Measurements from ENCODE around the gene C1QTNF6.

Gene C1QTNF6

GRCh38 chr22:37179622-37180420, 8.2 kb downstream of the C1QTNF6 start:
- Histone ChIP-seq H3K27me3 (ENCODE audit: control insufficient read depth, insufficient read depth, low read length) (no peaks in the 10 kb centered on the region), H3K4me1 (ENCODE audit: control insufficient read depth, insufficient read depth, low read length) (peaks cover 7% of the 10 kb centered on the region; the same call in 1 of the 2 replicates), H3K27ac (ENCODE audit: low read depth, low read length) (no peak overlapping the region), H3K9ac (ENCODE audit: low read length) (no peak overlapping the region), H3K36me3 (ENCODE audit: control insufficient read depth, insufficient read depth, low read length) (no peaks in the 10 kb centered on the region), H3K9me3 (ENCODE audit: control insufficient read depth, insufficient read depth, low read depth, low read length) (no peaks in the 10 kb centered on the region), H3K4me3 (ENCODE audit: low read depth, low read length) (no peak overlapping the region)

DNA sequence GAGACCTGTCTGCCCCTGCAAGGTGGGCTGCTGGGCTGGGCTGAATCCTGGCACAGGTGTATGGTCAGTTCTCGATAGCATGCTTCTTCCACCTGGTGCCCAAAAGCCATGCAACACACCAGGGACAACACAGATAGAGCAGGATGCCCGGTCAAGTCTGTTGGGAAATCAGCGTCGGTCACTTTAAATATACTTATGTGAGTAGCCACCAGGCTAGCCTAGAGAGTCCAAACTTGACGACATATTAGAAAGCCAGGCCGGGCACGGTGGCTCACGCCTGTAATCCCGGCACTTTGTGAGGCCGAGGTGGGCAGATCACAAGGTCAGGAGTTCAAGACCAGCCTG, 8.9 kb downstream of the C1QTNF6 start:
- Histone ChIP-seq H3K36me3 (ENCODE audit: control insufficient read depth, insufficient read depth, low read length) (no peaks in the 10 kb centered on the region), H3K27me3 (ENCODE audit: control insufficient read depth, insufficient read depth, low read length) (no peaks in the 10 kb centered on the region; the same call in 1 of the 2 replicates), H3K9ac (ENCODE audit: low read length) (no peak overlapping the region), H3K4me1 (ENCODE audit: control insufficient read depth, insufficient read depth, low read length) (peaks cover 7% of the 10 kb centered on the region; the same call in 1 of the 2 replicates), H3K4me3 (ENCODE audit: low read depth, low read length) (no peak overlapping the region), H3K27ac (ENCODE audit: low read depth, low read length) (no peak overlapping the region), H3K9me3 (ENCODE audit: control insufficient read depth, insufficient read depth, low read depth, low read length) (no peaks in the 10 kb centered on the region)

- no peaks in the 10 kb centered on the region for H3K9me3 ChIP-seq (ENCODE audit: control insufficient read depth, insufficient read depth, low read depth, low read length)
- no peak overlapping the region for H3K27ac ChIP-seq (ENCODE audit: low read depth, low read length)
- H3K4me3 ChIP-seq (ENCODE audit: low read depth, low read length), result no peak overlapping the region
- no peaks in the 10 kb centered on the region for H3K36me3 ChIP-seq (ENCODE audit: control insufficient read depth, insufficient read depth, low read length)
- H3K27me3 ChIP-seq (ENCODE audit: control insufficient read depth, insufficient read depth, low read length), result no peaks in the 10 kb centered on the region; the same call in 1 of the 2 replicates
- H3K9ac ChIP-seq (ENCODE audit: low read length), result no peak overlapping the region
- H3K4me1 ChIP-seq (ENCODE audit: control insufficient read depth, insufficient read depth, low read length), result peaks cover 3% of the 10 kb centered on the region; the same call in 1 of the 2 replicates
These were observed 9.5 kb downstream of the C1QTNF6 start for GRCh38 chr22:37178350-37179125.

GRCh38 chr22:37177755-37178154, 10.3 kb downstream of the C1QTNF6 start:
- Histone ChIP-seq H3K9ac (ENCODE audit: low read length) (no peak overlapping the region), H3K4me3 (ENCODE audit: low read depth, low read length) (no peak overlapping the region), H3K4me1 (ENCODE audit: control insufficient read depth, insufficient read depth, low read length) (peaks cover 3% of the 10 kb centered on the region; the same call in 1 of the 2 replicates), H3K36me3 (ENCODE audit: control insufficient read depth, insufficient read depth, low read length) (no peaks in the 10 kb centered on the region), H3K9me3 (ENCODE audit: control insufficient read depth, insufficient read depth, low read depth, low read length) (no peaks in the 10 kb centered on the region), H3K27ac (ENCODE audit: low read depth, low read length) (no peak overlapping the region), H3K27me3 (ENCODE audit: control insufficient read depth, insufficient read depth, low read length) (no peaks in the 10 kb centered on the region; the same call in 1 of the 2 replicates)

DNA sequence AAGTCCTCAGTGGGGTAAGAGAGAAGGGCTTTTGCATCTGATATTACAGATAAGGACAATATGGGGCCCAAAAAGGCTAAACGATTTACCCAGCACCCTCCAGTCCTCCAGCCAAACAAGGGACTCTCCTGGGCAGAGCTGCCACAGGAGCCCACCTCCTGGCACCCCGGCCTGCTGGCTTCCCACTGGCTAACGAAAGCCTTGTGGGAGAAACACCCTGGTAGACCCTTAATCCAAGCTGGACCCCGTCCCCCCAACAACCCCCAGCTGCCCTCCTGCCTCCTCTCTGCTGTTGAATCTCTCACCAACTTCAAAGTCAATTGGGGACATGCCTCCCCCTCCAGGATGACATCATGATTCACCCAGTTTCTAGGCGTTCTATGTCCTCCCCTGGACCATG, 10.8 kb downstream of the C1QTNF6 start:
- H3K9ac ChIP-seq (ENCODE audit: low read length), result no peak overlapping the region
- no peaks in the 10 kb centered on the region; the same call in 1 of the 2 replicates for H3K27me3 ChIP-seq (ENCODE audit: control insufficient read depth, insufficient read depth, low read length)

GRCh38 chr22:37176464-37177061, 11.5 kb downstream of the C1QTNF6 start:
- H3K27ac ChIP-seq (ENCODE audit: low read depth, low read length), result no peak overlapping the region
- no peak overlapping the region for H3K4me3 ChIP-seq (ENCODE audit: low read depth, low read length)

More for the DNA sequence above, 10.8 kb downstream of the C1QTNF6 start:
- Histone ChIP-seq H3K27ac (ENCODE audit: low read depth, low read length) (no peak overlapping the region), H3K36me3 (ENCODE audit: control insufficient read depth, insufficient read depth, low read length) (no peaks in the 10 kb centered on the region), H3K4me1 (ENCODE audit: control insufficient read depth, insufficient read depth, low read length) (peaks cover 3% of the 10 kb centered on the region; the same call in 1 of the 2 replicates), H3K9me3 (ENCODE audit: control insufficient read depth, insufficient read depth, low read depth, low read length) (no peaks in the 10 kb centered on the region), H3K4me3 (ENCODE audit: low read depth, low read length) (no peak overlapping the region)

DNA sequence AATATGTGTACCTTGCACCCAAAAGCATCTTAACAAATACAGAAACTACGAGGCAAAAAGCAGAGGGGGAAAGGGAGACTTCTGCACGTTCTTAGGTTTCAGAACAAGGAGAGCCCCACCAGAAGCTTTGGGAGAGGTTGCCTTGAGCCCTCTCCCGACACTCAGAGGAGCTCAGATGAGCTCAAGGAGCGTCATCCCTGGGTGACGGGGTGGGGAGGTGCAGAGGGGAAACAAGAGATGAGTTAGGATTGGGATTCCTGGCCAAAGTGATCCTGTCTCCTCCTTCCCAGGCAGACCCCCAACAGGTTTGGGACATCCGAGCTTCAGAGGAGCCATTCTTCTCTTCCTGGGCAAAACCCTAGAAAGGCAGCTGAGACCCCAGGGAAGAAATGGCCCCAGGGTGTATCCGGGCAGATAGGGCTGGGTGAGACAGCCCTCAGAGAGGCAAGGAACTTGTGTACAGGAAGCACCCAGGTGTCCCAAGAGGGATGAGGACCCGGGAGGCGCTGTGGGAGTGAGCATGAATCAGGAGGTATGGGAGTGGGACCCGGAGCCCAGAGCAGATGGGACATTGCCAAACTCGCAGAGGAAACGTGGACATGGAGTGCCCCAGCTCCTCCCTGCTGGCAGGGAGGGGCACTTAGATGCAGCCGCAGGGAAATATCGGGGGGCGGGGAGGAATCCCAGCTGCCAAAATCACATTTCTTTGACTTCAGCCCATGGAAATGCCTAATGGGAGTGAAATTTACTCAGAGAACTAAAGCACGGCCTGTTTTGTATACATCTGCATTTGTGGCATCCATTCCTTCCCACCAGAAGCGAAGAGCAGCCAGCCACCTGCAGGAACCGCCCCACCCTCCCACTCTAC, 12.4 kb downstream of the C1QTNF6 start:
- Histone ChIP-seq H3K4me3 (ENCODE audit: low read depth, low read length) (no peak overlapping the region), H3K4me1 (ENCODE audit: control insufficient read depth, insufficient read depth, low read length) (peaks cover 8% of the 10 kb centered on the region; the same call in 1 of the 2 replicates), H3K27me3 (ENCODE audit: control insufficient read depth, insufficient read depth, low read length) (no peaks in the 10 kb centered on the region; the same call in 1 of the 2 replicates), H3K36me3 (ENCODE audit: control insufficient read depth, insufficient read depth, low read length) (no peaks in the 10 kb centered on the region), H3K9me3 (ENCODE audit: control insufficient read depth, insufficient read depth, low read depth, low read length) (no peaks in the 10 kb centered on the region), H3K27ac (ENCODE audit: low read depth, low read length) (no peak overlapping the region), H3K9ac (ENCODE audit: low read length) (no peak overlapping the region)

More at GRCh38 chr22:37176464-37177061, 11.5 kb downstream of the C1QTNF6 start:
- Histone ChIP-seq H3K27me3 (ENCODE audit: control insufficient read depth, insufficient read depth, low read length) (no peaks in the 10 kb centered on the region; the same call in 1 of the 2 replicates), H3K36me3 (ENCODE audit: control insufficient read depth, insufficient read depth, low read length) (no peaks in the 10 kb centered on the region), H3K4me1 (ENCODE audit: control insufficient read depth, insufficient read depth, low read length) (peaks cover 7% of the 10 kb centered on the region; the same call in 1 of the 2 replicates), H3K9ac (ENCODE audit: low read length) (no peak overlapping the region), H3K9me3 (ENCODE audit: control insufficient read depth, insufficient read depth, low read depth, low read length) (no peaks in the 10 kb centered on the region)

DNA sequence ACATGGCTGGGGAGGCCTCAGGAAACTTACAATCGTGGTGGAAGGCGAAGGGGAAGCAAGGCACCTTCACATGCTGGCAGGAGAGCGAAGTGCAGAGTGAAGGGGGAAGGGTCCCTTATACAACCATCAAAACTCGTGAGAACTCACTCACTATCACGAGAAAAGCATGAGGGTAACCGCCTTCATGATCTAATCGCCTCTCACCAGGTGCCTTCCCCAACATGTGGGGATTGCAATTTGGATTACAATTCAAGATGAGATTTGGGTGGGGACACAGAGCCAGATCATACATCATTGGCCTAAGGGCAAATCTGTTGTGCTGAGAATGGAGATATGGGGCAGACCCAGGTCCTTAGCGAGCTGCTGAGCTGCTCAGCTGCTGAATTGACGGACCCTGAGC, 13.1 kb downstream of the C1QTNF6 start:
- H3K27ac ChIP-seq (ENCODE audit: low read depth, low read length), result no peak overlapping the region
- no peaks in the 10 kb centered on the region for H3K9me3 ChIP-seq (ENCODE audit: control insufficient read depth, insufficient read depth, low read depth, low read length)
- no peak overlapping the region for H3K4me3 ChIP-seq (ENCODE audit: low read depth, low read length)
- H3K9ac ChIP-seq (ENCODE audit: low read length), result no peak overlapping the region
- H3K27me3 ChIP-seq (ENCODE audit: control insufficient read depth, insufficient read depth, low read length), result no peaks in the 10 kb centered on the region; the same call in 1 of the 2 replicates
- no peaks in the 10 kb centered on the region for H3K36me3 ChIP-seq (ENCODE audit: control insufficient read depth, insufficient read depth, low read length)
- H3K4me1 ChIP-seq (ENCODE audit: control insufficient read depth, insufficient read depth, low read length), result peaks cover 8% of the 10 kb centered on the region; the same call in 1 of the 2 replicates

GRCh38 chr22:37173709-37174108, 14.3 kb downstream of the C1QTNF6 start:
- Histone ChIP-seq H3K36me3 (ENCODE audit: control insufficient read depth, insufficient read depth, low read length) (no peaks in the 10 kb centered on the region), H3K4me3 (ENCODE audit: low read depth, low read length) (no peak overlapping the region), H3K9me3 (ENCODE audit: control insufficient read depth, insufficient read depth, low read depth, low read length) (no peaks in the 10 kb centered on the region), H3K9ac (ENCODE audit: low read length) (no peak overlapping the region), H3K4me1 (ENCODE audit: control insufficient read depth, insufficient read depth, low read length) (peaks cover 8% of the 10 kb centered on the region; the same call in 1 of the 2 replicates), H3K27me3 (ENCODE audit: control insufficient read depth, insufficient read depth, low read length) (no peaks in the 10 kb centered on the region; the same call in 1 of the 2 replicates), H3K27ac (ENCODE audit: low read depth, low read length) (no peak overlapping the region)

All from HUES6 (cell line).